Measurements from ENCODE around the gene AKAP3.

Gene AKAP3
- total RNA-seq: 0.49 to 3.6 (median 2.4) reads per million in 4 experiments

GRCh38 chr12:4648501-4649357 is at the start of gene AKAP3, which contains the start of gene NDUFA9:
Gene AKAP3, minus strand, starts transcription at chr12:4649051. Its CDS starts 10,855 bp downstream, at chr12:4638196.
Gene NDUFA9, plus strand, starts transcription at chr12:4649114. Its CDS starts 13 bp downstream, at chr12:4649127.
- DNase-seq: peak; percentile 50

- no peak for DNase-seq
These were observed 41.9 kb upstream of the AKAP3 start for GRCh38 chr12:4690760-4691159.

GRCh38 chr12:4685317-4685716 is 36.5 kb upstream of the AKAP3 start:
- DNase-seq: no peak

GRCh38 chr12:4681732-4682131 is 32.9 kb upstream of the AKAP3 start:
- no peak for DNase-seq

- DNase-seq: no peak
These were observed 30.9 kb upstream of the AKAP3 start for GRCh38 chr12:4679711-4680110.

GRCh38 chr12:4665236-4665635 is 16.4 kb upstream of the AKAP3 start:
- DNase-seq: no peak

GRCh38 chr12:4663971-4664505 is 15.2 kb upstream of the AKAP3 start:
- DNase-seq: no peak

- no peak for DNase-seq
These were observed 4.8 kb upstream of the AKAP3 start for GRCh38 chr12:4653691-4654090.

GRCh38 chr12:4653257-4653656 is 4.4 kb upstream of the AKAP3 start:
- DNase-seq: no peak

GRCh38 chr12:4649358-4649661 is 459 bp upstream of the AKAP3 start:
- DNase-seq: no peak

GRCh38 chr12:4648104-4648500 is 749 bp downstream of the AKAP3 start:
- no peak for DNase-seq

- DNase-seq: no peak
These were observed 3.8 kb downstream of the AKAP3 start for GRCh38 chr12:4645023-4645422.

GRCh38 chr12:4643747-4644146 is 5.1 kb downstream of the AKAP3 start:
- DNase-seq: no peak

GRCh38 chr12:4630262-4630661 is 18.6 kb downstream of the AKAP3 start:
- DNase-seq: no peak

- DNase-seq: no peak
These were observed 20.4 kb downstream of the AKAP3 start for GRCh38 chr12:4628406-4628805.

GRCh38 chr12:4626543-4626942 is 22.3 kb downstream of the AKAP3 start:
- DNase-seq: no peak

GRCh38 chr12:4621511-4621910 is 27.3 kb downstream of the AKAP3 start:
- DNase-seq: no peak

- DNase-seq: no peak
These were observed 33.2 kb downstream of the AKAP3 start for GRCh38 chr12:4615667-4616066.

- DNase-seq: no peak
These were observed 38.4 kb downstream of the AKAP3 start for GRCh38 chr12:4610481-4610880.

- no peak for DNase-seq
These were observed 39.8 kb downstream of the AKAP3 start for GRCh38 chr12:4609071-4609470.

GRCh38 chr12:4607056-4607455 is 41.8 kb downstream of the AKAP3 start:
- DNase-seq: no peak

- peak; percentile 57 for DNase-seq
These were observed 44.1 kb downstream of the AKAP3 start for GRCh38 chr12:4604684-4605193.

GRCh38 chr12:4603946-4604345 is 44.9 kb downstream of the AKAP3 start:
- DNase-seq: no peak

GRCh38 chr12:4603421-4603820 is 45.4 kb downstream of the AKAP3 start:
- DNase-seq: no peak
